HG03159 (cell line): ENCODE results near the gene DOCK1.
"Not testable (repeated sequence)": the region's sequence is repeated elsewhere in the genome, so short reads cannot be mapped to it uniquely, and the experiment has no call there.

ENCODE experiments used
- ATAC-seq: cut with Tn5 transposase; IDR thresholded peaks from one replicate; pipeline ENCODE4 v1.9.1; 2021; ENCODE audit warnings: mild to moderate bottlenecking, moderate library complexity; ENCODE audit not compliant: unreplicated experiment

The DOCK1 gene

GRCh38 chr10:127299956-127300689, 394.9 kb downstream of the DOCK1 start:
- no peak for ATAC-seq

GRCh38 chr10:127300868-127301321, 395.7 kb downstream of the DOCK1 start:
- no peak for ATAC-seq

- no peak for ATAC-seq
Measured at GRCh38 chr10:127302343-127302742, 397.1 kb downstream of the DOCK1 start.

- ATAC-seq: no peak
Measured at GRCh38 chr10:127303105-127303504, 397.9 kb downstream of the DOCK1 start.

- no peak for ATAC-seq
Measured at GRCh38 chr10:127303746-127304145, 398.5 kb downstream of the DOCK1 start.

GRCh38 chr10:127306479-127306878, 401.3 kb downstream of the DOCK1 start:
- no peak for ATAC-seq

- no peak for ATAC-seq
Measured at GRCh38 chr10:127307338-127307737, 402.1 kb downstream of the DOCK1 start.

- ATAC-seq: no peak
Measured at GRCh38 chr10:127308031-127308430, 402.8 kb downstream of the DOCK1 start.

GRCh38 chr10:127309619-127310018, 404.4 kb downstream of the DOCK1 start:
- ATAC-seq: not testable (repeated sequence)

GRCh38 chr10:127310430-127310829, 405.2 kb downstream of the DOCK1 start:
- no peak for ATAC-seq

GRCh38 chr10:127310923-127311322, 405.7 kb downstream of the DOCK1 start:
- ATAC-seq: no peak

GRCh38 chr10:127313996-127314700, 408.9 kb downstream of the DOCK1 start:
- no peak for ATAC-seq

GRCh38 chr10:127314797-127315196, 409.6 kb downstream of the DOCK1 start:
- no peak for ATAC-seq

GRCh38 chr10:127315888-127316287, 410.7 kb downstream of the DOCK1 start:
- ATAC-seq: no peak

- ATAC-seq: no peak
Measured at GRCh38 chr10:127318396-127318795, 413.2 kb downstream of the DOCK1 start.

- ATAC-seq: no peak
Measured at GRCh38 chr10:127319271-127319670, 414.0 kb downstream of the DOCK1 start.

- ATAC-seq: no peak
Measured at GRCh38 chr10:127319691-127320090, 414.5 kb downstream of the DOCK1 start.

GRCh38 chr10:127320176-127320575, 414.9 kb downstream of the DOCK1 start:
- ATAC-seq: no peak

- no peak for ATAC-seq
Measured at GRCh38 chr10:127322286-127322685, 417.1 kb downstream of the DOCK1 start.

GRCh38 chr10:127325506-127325905, 420.3 kb downstream of the DOCK1 start:
- no peak for ATAC-seq

- no peak for ATAC-seq
Measured at GRCh38 chr10:127326883-127327282, 421.7 kb downstream of the DOCK1 start.

- ATAC-seq: no peak
Measured at GRCh38 chr10:127331696-127332095, 426.5 kb downstream of the DOCK1 start.
